Kasumi-1 (cell line): ENCODE data around the gene PGP.

Source experiments
- DNase-seq, 2 experiments: peaks; one replicate each; lab custom pipeline; 2025; lab: John Stamatoyannopoulos, UW

Gene PGP

DNA sequence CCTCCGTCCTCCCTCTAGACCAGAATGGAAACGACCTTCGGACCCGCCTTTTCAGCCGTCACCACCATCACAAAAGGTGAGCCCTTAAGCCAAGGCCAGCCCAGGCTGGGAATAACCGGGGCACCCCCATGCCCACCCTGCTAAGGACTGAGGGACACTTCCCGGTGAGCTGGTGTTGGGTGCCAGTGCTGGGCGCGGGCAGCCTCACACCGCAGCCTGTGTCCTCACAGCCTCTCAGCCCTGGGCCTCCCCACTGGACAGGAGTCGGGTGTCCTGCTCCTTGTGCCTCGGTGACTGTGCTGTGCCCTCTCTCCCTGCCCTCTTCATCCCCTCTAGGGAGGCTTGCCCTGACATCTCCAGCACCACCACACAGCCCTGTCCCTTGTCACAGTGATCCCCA is 48.8 kb downstream of the PGP start:
- no peak for DNase-seq

DNA sequence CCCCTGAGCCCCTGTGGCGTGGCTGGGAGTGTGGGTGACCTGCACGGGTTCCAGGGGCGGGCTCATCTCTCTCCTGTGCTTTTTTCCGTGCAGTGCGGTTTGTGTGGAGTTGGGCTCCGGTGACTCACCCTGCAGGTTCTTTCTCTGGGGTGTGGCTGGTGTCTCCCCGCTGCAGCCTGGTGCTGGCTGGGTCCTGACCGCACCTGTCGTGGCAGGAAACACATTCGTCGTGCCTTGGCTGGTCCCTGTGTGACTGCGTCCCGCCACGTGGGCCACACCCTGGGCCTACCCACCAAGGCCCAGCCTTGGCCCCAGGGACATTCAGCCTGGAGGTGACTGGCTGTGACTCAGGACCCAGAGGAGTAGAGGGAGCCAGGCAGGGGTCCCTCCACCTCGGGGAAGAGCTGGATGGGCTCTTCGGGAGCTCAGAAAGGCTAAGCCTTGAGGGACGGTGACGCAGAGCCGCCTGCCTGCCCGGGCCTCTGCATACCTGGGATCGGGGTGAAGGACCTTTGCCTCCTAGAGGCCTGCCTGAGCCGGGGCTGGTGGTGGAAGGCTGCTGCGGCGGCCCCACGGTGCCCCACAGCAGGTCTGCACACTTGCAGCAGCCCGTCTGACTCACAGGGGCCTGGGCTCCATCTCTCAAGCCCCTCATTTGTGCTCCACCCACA is 51.3 kb downstream of the PGP start:
- no peak for DNase-seq

DNA sequence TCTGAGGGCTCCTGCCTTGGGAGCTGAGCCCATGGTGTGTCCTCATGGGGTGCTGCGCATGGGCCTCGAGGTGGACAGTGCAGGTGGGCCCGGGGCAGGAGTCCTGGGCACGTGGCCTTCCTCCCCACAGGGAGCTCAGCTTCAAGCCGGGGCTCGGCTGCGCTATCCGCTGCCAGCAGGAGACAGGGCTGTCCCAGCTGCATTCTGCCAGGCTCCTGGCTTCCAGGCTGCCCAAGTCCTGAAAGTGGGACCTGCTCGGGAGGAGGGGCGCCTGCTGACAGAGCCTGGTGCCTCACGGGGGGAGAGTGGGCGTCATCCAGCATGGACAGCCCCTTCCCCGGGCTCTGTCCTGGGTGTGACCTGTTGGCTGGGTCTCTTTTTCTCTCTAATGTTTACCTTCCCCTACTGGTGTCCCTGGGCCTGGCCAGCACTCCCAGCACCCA is 51.9 kb downstream of the PGP start:
- DNase-seq: no peak

DNA sequence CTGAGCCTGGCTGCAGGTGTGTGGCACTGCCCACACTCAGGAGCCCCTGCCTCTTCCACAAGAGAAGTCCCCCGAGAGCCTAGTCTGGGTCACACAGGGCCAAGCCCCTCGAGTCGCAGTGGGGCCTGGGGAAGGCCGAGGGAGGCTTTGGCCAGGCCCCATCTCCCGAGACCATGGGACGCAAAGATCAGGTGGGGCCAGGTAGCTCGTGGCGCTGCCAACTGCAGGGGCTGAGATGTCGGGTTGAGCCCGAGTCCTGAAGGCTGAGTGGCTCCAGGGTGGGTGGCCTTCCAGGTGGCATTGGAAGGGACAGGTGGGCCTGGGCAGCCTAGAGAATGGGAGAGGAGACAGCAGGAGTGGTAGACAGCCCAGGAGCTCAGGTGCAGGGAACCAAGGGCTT is 52.7 kb downstream of the PGP start:
- no peak for DNase-seq
